ENCODE results near the gene ESPNL.
A peak's percentile ranks its signal among the peaks of the same experiment; 100 is the strongest.
"Not testable (repeated sequence)": the region's sequence is repeated elsewhere in the genome, so short reads cannot be mapped to it uniquely, and the experiment has no call there.

ESPNL gene, protein sequence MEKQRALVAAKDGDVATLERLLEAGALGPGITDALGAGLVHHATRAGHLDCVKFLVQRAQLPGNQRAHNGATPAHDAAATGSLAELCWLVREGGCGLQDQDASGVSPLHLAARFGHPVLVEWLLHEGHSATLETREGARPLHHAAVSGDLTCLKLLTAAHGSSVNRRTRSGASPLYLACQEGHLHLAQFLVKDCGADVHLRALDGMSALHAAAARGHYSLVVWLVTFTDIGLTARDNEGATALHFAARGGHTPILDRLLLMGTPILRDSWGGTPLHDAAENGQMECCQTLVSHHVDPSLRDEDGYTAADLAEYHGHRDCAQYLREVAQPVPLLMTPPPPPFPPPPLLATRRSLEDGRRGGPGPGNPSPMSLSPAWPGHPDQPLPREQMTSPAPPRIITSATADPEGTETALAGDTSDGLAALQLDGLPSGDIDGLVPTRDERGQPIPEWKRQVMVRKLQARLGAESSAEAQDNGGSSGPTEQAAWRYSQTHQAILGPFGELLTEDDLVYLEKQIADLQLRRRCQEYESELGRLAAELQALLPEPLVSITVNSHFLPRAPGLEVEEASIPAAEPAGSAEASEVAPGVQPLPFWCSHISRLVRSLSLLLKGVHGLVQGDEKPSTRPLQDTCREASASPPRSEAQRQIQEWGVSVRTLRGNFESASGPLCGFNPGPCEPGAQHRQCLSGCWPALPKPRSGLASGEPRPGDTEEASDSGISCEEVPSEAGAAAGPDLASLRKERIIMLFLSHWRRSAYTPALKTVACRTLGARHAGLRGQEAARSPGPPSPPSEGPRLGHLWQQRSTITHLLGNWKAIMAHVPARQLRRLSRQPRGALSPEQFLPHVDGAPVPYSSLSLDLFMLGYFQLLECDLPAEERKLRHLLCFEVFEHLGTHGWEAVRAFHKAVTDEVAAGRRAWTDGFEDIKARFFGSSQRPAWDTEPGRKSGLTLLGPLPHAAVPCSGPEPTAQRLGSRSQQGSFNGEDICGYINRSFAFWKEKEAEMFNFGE

DNA sequence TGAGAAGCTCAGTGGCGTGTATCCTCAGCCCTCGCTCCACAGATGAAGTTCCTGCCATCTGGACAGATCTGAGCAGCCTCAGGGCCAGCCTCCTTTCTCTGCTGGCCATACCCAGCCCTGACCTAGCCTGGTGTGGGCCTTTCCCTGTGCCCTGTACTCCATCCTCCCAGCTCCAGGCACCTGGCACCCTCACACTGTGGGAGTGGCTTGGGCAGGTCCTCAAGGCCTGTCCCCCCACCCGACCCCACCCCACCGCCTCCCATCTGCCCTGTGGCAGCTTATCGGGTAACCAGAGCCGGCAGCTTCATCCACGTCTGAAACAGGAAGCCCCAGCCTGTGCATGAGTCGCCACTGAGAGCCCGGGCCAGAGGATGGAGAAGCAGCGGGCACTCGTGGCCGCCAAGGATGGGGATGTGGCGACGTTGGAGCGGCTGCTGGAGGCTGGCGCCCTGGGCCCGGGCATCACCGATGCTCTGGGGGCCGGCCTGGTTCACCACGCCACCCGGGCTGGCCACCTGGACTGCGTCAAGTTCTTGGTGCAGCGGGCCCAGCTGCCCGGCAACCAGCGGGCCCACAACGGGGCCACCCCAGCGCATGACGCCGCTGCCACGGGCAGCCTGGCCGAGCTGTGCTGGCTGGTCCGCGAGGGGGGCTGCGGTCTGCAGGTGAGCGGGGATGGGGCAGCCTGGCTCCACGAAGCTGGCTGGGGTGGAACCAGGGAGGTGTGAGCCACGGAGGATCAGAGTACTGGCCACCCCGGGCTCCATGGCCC is at the start of gene ESPNL:
Gene ESPNL, plus strand, starts transcription at position 292 of the 772 bp plus-strand sequence. Its CDS starts 80 bp downstream, at position 372.
- DNase-seq, result no peak

DNA sequence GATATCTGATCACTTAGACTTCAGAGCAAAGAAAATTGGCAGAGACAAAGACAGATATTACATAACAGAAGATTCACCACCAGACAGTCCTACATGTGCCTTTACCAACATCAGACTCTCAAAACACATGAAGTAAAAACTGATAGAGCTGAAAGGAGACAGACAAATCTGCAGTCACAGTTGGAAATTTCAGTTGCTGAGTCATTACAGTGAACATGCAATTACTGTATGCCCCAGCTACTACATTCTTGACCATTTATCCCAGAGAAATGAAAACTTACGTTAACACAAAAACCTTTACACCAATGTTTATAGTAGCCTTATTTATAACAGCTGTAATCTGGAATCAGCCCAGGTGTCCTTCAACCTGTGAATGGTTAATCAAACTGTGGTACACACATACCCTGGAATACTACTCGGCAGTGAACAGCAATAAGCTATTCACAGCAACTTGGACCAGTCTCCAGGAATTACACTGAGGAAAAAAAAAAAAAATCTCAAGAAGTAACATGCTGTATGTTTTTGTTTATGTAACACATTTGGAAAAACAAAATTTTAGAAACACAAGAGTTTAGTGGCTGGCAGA is 46.9 kb upstream of the ESPNL start:
- no peak for DNase-seq

- no peak for DNase-seq
These were observed 44.3 kb upstream of the ESPNL start for GRCh38 chr2:238055841-238056240.

DNA sequence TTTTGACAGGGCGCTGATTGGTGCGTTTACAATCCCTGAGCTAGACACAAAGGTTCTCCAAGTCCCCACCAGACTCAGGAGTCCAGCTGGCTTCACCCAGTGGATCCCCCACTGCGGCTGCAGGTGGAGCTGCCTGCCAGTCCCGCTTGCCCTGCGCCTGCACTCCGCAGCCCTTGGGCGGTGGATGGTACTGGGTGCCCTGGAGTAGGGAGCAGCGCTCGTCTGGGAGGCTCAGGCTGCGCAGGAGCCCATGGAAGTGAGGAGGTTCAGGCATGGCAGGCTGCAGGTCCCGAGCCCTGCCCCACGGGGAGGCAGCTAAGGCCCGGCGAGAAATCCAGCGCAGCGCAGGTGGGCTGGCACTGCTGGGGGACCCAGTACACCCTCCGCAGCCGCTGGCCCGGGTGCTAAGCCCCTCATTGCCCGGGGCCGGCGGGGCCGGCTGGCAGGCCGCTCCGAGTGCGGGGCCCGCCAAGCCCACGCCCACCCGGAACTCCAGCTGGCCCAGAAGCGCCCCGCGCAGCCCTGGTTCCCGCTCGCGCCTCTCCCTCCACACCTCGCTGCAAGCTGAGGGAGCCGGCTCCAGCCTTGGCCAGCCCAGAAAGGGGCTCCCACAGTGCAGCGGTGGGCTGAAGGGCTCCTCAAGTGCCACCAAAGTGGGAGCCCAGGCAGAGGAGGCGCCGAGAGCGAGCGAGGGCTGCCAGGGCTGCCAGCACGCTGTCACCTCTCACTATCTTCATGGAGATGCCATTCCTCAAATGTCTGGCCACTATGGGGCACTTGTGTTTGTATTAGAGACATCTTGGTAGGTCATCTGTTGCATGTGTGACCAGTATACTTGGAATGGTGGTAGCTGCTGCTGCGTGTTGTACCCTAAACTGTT is 42.2 kb upstream of the ESPNL start:
- not testable (repeated sequence) for DNase-seq

DNA sequence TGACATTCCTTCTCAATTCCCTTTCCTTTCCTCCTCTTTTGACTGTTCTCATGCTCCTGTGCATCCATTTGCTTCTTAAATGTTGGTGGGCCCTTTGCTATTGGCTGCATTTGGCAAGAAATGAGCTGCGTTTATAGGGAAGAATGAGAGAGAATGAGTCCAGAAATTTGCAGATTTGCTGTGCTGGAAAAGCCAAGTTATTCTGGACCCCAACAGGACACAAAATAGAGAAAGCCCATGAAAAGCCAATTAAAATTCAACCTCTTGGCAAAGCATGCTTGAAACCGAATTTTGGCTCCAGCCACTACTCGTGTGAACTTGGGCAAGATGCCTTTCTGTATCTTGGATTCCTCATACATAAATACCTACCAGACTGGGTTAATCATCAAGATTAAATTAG is 40.6 kb upstream of the ESPNL start:
- no peak for DNase-seq

DNA sequence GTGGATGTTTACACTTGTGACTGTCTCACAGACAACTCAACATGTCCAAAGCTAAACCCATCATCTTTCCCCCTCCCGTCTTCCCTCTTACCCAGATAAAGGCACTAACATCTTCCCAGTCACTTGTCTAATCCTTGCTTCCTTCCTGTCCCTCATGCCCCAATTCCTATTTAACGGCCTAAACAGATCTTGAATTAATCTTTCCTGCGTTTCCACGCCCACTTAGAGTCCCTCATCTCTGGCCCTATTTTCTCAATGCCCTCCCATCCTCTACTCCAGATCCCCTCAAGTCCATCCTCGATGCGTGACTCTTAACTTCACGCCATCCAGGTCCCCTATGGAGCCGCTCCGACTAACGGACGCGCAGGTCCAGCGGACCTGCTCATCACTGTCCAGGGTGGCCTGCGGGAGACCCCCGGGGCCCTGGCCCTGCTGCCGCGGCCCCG is 40.0 kb upstream of the ESPNL start:
- DNase-seq, result no peak

DNA sequence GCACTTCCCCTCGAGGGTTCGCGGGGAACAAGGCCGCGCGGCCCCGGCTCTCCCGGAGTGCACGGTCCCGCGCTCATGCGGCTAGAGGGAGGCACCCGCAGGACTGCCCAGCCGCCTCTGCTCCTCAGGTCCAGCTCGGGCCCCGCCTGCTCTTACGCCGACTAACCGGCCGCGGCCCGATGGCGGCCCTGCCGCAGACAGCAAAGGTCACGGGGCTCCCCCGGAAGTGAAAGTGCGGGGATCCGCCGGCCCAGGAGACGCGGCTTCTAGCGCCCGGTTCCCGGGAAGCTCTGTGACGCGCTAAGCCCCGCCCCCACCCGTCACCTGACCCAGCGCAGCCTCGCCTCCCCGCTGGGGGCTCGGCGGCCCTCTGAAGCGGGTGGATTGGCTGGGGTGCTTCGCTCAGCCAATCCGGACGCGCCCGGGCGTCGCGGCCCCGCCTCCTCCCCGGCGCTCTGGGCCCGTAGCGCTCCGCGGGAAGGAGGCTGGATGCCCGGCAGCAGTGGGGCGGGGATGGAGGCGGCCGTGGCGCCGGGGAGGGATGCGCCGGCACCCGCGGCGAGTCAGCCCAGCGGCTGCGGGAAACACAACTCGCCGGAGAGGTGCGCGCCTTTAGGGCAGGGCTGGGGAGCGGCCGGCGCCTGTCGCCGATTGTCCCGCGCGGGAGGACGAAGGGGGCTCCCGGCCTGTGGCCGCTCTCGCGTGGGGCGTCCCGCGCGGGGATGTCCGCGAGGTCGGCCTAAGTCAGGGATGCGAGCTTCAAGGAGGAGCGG is 39.4 kb upstream of the ESPNL start, which contains the start of gene SCLY:
Gene SCLY, plus strand, starts transcription at position 460 of the 773 bp plus-strand sequence. Its CDS starts 54 bp downstream, at position 514.
- DNase-seq, result peak; percentile 90

DNA sequence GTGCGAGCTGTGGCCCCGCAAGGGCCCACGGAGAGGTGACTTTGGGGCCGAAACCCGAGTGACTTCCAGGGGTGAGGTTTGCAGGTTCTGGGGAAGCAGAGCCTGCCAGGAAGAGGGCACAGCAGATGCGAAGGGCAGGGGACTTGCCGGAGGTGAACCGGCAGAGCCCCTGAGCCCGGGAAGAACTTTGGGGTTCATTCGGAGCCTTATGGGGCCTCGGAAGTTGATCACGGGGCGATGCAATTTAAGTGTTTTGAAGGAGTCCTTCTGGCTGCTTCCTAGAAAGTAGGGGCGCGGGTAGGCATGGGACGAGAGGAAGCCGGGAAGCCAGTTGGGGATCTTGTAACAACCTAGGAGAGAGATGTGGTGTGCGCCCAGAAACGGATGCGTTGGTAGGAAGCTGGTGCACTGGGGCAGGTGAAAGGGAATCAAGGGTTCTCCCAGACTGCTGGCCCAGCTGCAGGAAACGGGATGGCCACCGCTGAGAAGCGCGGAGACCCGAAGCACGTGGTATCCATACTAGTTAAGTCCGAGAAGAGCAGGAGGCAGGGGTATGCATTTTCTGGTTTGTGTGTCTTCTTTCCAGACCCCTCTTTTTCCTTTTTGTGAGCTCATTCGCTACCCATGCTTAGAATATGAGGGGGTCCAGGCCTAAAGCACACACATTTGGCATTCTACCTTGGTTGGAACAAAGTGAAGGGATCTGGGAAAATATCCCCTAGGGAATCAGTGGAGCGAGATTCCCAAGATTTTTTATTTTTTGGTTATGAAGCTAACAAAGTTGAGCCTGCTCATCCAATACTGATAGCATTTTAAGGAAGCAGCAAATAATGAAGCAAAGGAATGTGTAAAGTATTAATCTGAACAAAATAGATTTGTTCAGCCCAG is 38.6 kb upstream of the ESPNL start:
- peak; percentile 14 for DNase-seq

- DNase-seq, result no peak
These were observed 36.5 kb upstream of the ESPNL start for GRCh38 chr2:238063414-238064189.

GRCh38 chr2:238064376-238064775 is 35.8 kb upstream of the ESPNL start:
- no peak for DNase-seq

GRCh38 chr2:238065071-238065846 is 34.9 kb upstream of the ESPNL start:
- no peak for DNase-seq

DNA sequence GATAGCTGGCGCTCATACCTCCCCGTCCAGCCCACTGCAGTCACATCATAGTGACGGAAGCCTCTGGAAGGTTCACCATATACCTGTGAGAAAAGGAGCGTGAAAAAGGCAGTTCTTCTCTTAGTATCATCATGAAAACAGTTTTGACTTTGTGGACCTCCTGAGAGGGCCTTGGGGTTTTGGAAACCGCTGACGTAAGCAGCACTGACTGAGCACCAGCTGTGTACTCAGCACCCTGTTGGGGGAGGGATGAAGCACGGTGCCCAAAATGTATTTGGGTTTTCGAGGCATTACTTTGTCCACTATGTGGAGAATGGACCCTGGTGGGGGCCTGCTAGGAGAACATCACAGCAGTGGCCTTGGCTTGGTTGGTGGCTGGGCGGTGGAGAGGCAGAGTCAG is 33.9 kb upstream of the ESPNL start:
- DNase-seq, result no peak

DNA sequence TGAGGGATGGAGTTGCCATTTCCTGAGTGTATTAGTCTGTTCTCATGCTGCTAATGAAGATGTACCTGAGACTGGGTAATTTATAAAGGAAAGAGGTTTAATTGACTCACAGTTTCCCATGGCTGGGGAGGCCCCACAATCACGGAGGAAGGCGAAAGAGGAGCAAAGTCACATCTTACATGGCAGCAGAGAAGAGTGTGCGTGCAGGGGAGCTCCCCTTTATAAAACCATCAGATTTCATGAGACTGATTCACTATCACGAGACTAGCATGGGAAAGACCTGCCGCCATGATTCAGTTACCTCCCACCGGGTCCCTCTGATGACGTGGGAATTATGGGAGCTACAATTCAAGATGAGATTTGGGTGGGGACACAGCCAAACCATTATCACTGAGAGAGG is 33.4 kb upstream of the ESPNL start:
- not testable (repeated sequence) for DNase-seq

DNA sequence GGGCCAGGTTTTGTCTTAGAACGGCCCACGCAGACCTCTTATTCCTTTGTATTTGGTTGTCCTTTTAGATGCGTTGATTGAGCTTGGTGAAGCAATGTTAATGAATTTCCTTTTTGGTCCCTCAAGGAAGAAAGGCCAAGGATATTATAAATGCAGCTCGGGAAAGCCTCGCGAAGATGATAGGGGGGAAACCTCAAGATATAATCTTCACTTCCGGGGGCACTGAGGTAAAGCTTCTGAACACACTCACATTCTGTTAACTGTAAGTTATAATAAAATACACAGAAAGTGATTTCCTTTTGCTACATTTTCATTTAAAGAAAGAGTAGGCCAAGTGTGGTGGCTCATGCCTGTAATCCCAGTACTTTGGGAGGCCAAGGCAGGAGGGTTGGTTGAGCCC is 32.2 kb upstream of the ESPNL start:
- no peak for DNase-seq

DNA sequence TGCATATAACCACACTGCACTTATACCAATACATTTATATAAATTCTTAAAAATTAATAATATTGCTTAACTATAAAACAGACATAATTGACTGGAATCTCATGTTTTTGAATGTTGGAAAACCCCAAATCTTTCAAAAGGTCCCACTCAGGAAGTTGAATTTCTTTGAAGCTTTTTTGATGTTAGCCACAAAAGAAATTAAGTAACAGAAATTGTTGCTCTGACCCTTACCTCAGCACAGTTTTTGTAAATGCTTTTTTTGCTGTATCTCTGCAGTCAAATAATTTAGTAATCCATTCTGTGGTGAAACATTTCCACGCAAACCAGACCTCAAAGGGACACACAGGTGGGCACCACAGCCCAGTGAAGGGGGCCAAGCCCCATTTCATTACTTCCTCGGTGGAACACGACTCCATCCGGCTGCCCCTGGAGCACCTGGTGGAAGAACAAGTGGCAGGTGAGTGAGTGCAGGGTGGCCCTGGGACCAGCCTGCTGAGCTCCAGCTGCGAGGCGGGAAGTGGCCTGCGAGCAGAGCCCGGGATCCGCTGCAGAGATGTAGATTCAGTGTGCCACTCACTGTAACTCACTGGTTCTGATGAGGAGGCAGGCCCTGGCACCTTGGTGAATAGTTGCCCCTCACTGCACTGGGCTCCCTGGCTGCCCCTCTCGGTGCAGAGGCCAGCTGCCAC is 31.0 kb upstream of the ESPNL start:
- no peak for DNase-seq

GRCh38 chr2:238069877-238070276 is 30.3 kb upstream of the ESPNL start:
- DNase-seq, result no peak

- no peak for DNase-seq
These were observed 24.7 kb upstream of the ESPNL start for GRCh38 chr2:238075397-238075796.

All from NCI-H1092 treated with DMSO at 0.1 percent for 48 hours (cell line).